Dermis lymphatic vessel endothelial cell (primary cell): ENCODE measurements around the gene FOXR1. TPM values are rescaled to one million over a fixed set of nuclear protein-coding genes. Genes with fewer than 3 reads are reported as not detected.

ENCODE experiments used
- total RNA-seq: library from RNA; depleted of rRNA; stranded (reverse); fragments of >200 nt; gene quantifications from 2 replicates; pipeline ENCODE4 v1.2.1, GENCODE V29; 2014

Gene FOXR1, protein sequence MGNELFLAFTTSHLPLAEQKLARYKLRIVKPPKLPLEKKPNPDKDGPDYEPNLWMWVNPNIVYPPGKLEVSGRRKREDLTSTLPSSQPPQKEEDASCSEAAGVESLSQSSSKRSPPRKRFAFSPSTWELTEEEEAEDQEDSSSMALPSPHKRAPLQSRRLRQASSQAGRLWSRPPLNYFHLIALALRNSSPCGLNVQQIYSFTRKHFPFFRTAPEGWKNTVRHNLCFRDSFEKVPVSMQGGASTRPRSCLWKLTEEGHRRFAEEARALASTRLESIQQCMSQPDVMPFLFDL
- not detected in 2 replicates for total RNA-seq

DNA sequence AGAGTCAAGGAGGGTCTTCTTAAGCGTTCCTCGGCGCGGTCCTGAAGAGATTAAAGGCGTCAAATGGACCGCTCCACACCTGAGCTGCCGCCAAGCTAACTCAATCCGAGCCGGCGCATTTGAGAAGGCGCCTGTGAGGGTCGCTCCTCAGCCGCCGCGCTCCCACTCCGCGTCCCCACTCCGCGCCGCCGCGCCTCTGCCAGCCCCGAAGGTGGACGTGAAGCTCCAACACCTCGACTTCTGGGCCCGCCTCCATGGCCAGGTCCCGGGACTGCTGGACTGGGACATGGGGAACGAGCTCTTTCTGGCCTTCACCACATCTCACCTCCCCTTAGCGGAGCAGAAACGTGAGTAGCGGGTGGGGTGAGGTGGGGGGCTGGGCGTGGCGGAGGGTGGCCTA lies at the start of gene FOXR1:
TSS of gene FOXR1 (plus strand) at position 116 of the 400 bp plus-strand sequence. CDS start at position 287, 171 bp downstream.

GRCh38 chr11:118956094-118956846 lies 15.3 kb upstream of the FOXR1 start, which contains the start of gene UPK2:
Gene UPK2 (plus strand): TSS chr11:118956298. CDS start chr11:118956351, 53 bp downstream.

DNA sequence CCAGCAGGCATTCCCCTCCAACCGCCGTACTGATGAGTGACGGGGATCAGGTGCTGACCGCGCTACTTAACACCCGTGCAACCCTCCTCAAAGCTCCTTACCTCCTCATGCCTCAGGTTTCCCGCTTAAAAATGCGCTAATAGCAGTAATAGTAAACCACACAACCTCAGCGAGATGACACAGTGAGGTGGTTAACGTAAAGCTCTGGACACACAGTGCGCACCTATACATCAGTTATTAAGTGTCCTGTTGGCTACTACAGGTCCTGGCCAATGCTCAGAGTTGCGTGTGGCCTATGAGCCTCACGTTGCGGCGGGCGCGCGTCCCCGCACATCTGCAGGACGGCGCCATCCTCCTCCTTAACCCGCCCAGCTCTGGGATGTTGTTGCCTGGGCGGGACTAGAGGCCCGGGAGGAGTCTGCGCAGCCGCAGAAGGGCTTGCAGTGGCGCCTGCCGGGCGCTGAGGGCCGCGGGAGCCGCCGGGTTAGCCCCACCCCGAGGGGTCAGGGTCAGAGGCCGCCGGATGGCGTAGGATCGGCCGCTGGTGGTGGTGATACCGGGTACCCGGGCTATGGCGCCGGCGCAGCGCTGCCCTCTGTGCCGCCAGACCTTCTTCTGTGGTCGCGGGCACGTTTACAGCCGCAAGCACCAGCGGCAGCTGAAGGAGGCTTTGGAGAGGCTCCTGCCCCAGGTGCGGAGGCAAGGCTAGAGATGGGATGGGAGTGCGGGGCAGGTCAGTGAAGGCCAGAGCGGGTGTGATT lies 26.2 kb downstream of the FOXR1 start, which contains the start of gene CENATAC:
TSS of gene CENATAC (plus strand) at position 512 of the 761 bp plus-strand sequence. CDS start at position 572, 60 bp downstream.

GRCh38 chr11:119018074-119018938 lies 46.7 kb downstream of the FOXR1 start, which contains the start of the genes RPS25 and TRAPPC4:
Gene RPS25 (minus strand): TSS chr11:119018343. CDS start chr11:119018284, 59 bp downstream.
Gene TRAPPC4 (plus strand): TSS chr11:119018766. CDS start chr11:119018796, 30 bp downstream.

DNA sequence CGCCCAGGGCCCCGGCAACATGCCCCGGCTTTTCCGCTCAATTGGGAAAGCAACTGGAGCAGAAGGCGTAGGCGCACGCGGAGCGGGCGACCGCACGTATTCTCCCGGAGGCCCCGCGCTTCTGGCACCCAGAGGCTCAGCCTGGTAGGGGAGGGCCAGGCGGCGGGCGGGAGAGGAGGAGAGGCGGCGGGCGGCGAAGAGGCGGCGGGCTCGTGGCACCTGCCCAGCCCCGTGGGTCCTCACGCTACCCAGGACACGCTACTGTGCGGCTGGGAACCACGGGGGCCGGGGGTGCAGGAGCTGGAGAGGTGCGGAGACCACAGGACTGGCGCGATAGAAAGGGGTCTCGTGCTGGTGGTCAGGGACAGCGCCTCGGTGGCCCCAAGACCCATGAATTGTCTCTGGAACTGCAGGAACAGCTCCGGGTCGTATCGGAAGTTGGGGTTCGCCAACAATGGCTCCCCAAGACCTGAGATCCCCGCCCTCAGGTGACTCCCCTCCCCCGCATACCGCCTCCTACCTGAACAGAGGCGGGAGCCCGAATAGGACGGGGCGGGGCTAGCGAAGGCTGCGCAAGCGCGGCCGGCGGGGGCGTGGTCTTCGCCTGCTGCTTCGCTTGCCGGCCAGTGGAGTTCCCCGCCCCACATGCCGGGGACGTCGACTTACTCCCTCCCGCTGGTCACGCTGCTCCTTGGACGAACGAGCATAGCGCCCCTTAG lies 58.9 kb downstream of the FOXR1 start, which contains the start of gene SLC37A4:
TSS of gene SLC37A4 (minus strand) at position 549 of the 719 bp plus-strand sequence.

Other genes with a start within 250 kb of the FOXR1 start
- 93.7 and 128 TPM in 2 replicates for gene DDX6, start 180.6 kb upstream of the FOXR1 start, total RNA-seq
- not detected in 2 replicates for gene CXCR5, start 87.9 kb upstream of the FOXR1 start, total RNA-seq
- gene BCL9L, start 45.8 kb upstream of the FOXR1 start, total RNA-seq, result 5.1 and 5.5 TPM in 2 replicates
- gene UPK2, start 15.5 kb upstream of the FOXR1 start, total RNA-seq, result not detected in 2 replicates
- 8.9 and 9.3 TPM in 2 replicates for gene CENATAC, start 26.4 kb downstream of the FOXR1 start, total RNA-seq
- gene RPS25, start 46.6 kb downstream of the FOXR1 start, total RNA-seq, result 631 and 888 TPM in 2 replicates
- 66.1 and 89.7 TPM in 2 replicates for gene TRAPPC4, start 47.0 kb downstream of the FOXR1 start, total RNA-seq
- gene SLC37A4, start 59.1 kb downstream of the FOXR1 start, total RNA-seq, result 13.2 and 13.8 TPM in 2 replicates
- 199 and 221 TPM in 2 replicates for gene HYOU1, start 85.4 kb downstream of the FOXR1 start, total RNA-seq
- gene VPS11, start 96.1 kb downstream of the FOXR1 start, total RNA-seq, result 27.8 and 30.6 TPM in 2 replicates
- 3.3 and 4.0 TPM in 2 replicates for gene HMBS, start 113.1 kb downstream of the FOXR1 start, total RNA-seq
- gene DPAGT1, start 130.1 kb downstream of the FOXR1 start, total RNA-seq, result 12.7 and 13.8 TPM in 2 replicates
- 2.4 and 3.6 TPM in 2 replicates for gene C2CD2L, start 135.6 kb downstream of the FOXR1 start, total RNA-seq
- 13.4 and 14.2 TPM in 2 replicates for gene HINFP, start 149.8 kb downstream of the FOXR1 start, total RNA-seq
- under 0.01 TPM in 2 replicates for gene ABCG4, start 177.3 kb downstream of the FOXR1 start, total RNA-seq
- gene NLRX1, start 197.0 kb downstream of the FOXR1 start, total RNA-seq, result 9.5 and 11.1 TPM in 2 replicates
- gene NHERF4, start 213.7 kb downstream of the FOXR1 start, total RNA-seq, result 0.17 TPM in 1 of 2 replicates, not detected in the other
- 8.1 and 8.8 TPM in 2 replicates for gene CBL, start 234.6 kb downstream of the FOXR1 start, total RNA-seq